GM23248 (cell line): Measurements from ENCODE around the gene TRIM3.

ENCODE experiments used
- EZH2 ChIP-seq: fragments of 200-600 bp; sonication (generic); IDR thresholded peaks from 2 replicates; pipeline ENCODE4 v1.6.1; 2018; ENCODE audit warnings: antibody characterized with exemption, mild to moderate bottlenecking; ENCODE audit not compliant: insufficient read depth, poor library complexity, severe bottlenecking
- EZH2phosphoT487 ChIP-seq: fragments of 200-600 bp; sonication (generic); IDR thresholded peaks from 2 replicates; pipeline ENCODE4 v1.6.1; 2018; ENCODE audit warnings: antibody characterized with exemption, moderate library complexity, mild to moderate bottlenecking, low read depth; ENCODE audit not compliant: insufficient read depth

GRCh38 chr11:6504166-6504565 is 30.4 kb upstream of the TRIM3 start:
- TF ChIP-seq EZH2 (no peak), EZH2phosphoT487 (no peak)
